ENCODE data around the gene ADAMTS8. TPM values are rescaled to one million over a fixed set of nuclear protein-coding genes. Genes with fewer than 3 reads are reported as not detected.

Gene ADAMTS8
- total RNA-seq, 1 experiment from 2014 or later: 0.07 TPM

- peak; percentile 73 for ATAC-seq
- Histone ChIP-seq H3K79me2 (ENCODE audit: insufficient read depth, low read length) (no peaks in the 10 kb centered on the region), H3K9me3 (ENCODE audit: control insufficient read depth in 1 of 2, insufficient read depth in 1 of 2, low read depth in 1 of 2, low read length in 2 of 2) (no peaks in the 10 kb centered on the region), H4K20me1 (ENCODE audit: insufficient read depth) (no peaks in the 10 kb centered on the region), H3K4me1 (ENCODE audit: control insufficient read depth in 1 of 2, insufficient read depth in 2 of 2, low read length in 2 of 2) (no peaks in the 10 kb centered on the region), H3K36me3 (ENCODE audit: control insufficient read depth in 1 of 2, insufficient read depth in 2 of 2, low read length in 2 of 2) (no peaks in the 10 kb centered on the region), H3K4me2 (ENCODE audit: low read length) (no peak overlapping the region), H3K27me3 (ENCODE audit: insufficient read depth, low read length) (peaks cover 18% of the 10 kb centered on the region; the same call in 1 of the 2 replicates), H3K27ac (ENCODE audit: low read depth, low read length) (no peak overlapping the region), H3K4me3 (replicated peaks in 1 of 2; ENCODE audit: low read depth in 1 of 2, low read length in 2 of 2) (no peak overlapping the region), H3K9me2 (ENCODE audit: insufficient read depth) (no peaks in the 10 kb centered on the region), H2AFZ (ENCODE audit: low read depth, low read length, poor library complexity, severe bottlenecking) (no peak overlapping the region), H3K9ac (ENCODE audit: low read length) (no peak overlapping the region)
- POLR2A ChIA-PET: no interaction called here
- BruUV-seq (replicated peaks): no TSS peak
- RAD21 ChIA-PET (ENCODE audit: low non-redundant PET in 1 of 2, low total read pairs in 2 of 2, uncharacterized antibody in 2 of 2, unreplicated experiment in 2 of 2): no interaction called here
- CTCF ChIA-PET: interaction anchor here (0.6 to 2.8 kb wide), 4 partner anchors 10 to 158 kb away, joined by 3 to 12 read pairs (median 3); no protein-coding TSS in a partner anchor
- TF ChIP-seq ELF1 (IDR thresholded peaks at IDR 0.05; ENCODE audit: borderline replicate concordance, low read depth) (no peak), POLR2AphosphoS5 (IDR thresholded peaks at IDR 0.05; ENCODE audit: low read depth, low read length) (no peak), CTCF (IDR thresholded peaks at IDR 0.05 in 2 of 3, conservative IDR thresholded peaks at IDR 0.05 in 1 of 3; ENCODE audit: borderline replicate concordance in 1 of 3, insufficient read depth in 1 of 3, low read depth in 2 of 3, low read length in 2 of 3) (peak; percentile 24 to 32 (median 28); a peak in 2 of 6 replicates), RAD21 (IDR thresholded peaks at IDR 0.05; ENCODE audit: low read depth) (peak; percentile 55)
- intact Hi-C loops (cut with micrococcal nuclease): loop anchor here (2.0 kb wide), 1 partner anchor 158 kb away; no protein-coding TSS in a partner anchor
- DNase-seq (ENCODE audit: low read depth, low spot score): no peak
These were observed 57.4 kb downstream of the ADAMTS8 start for GRCh38 chr11:130370845-130371590.

- ATAC-seq: no peak
- Histone ChIP-seq H3K4me1 (ENCODE audit: control insufficient read depth in 1 of 2, insufficient read depth in 2 of 2, low read length in 2 of 2) (no peaks in the 10 kb centered on the region), H4K20me1 (ENCODE audit: insufficient read depth) (no peaks in the 10 kb centered on the region), H3K79me2 (ENCODE audit: insufficient read depth, low read length) (no peaks in the 10 kb centered on the region), H3K9me3 (ENCODE audit: control insufficient read depth in 1 of 2, insufficient read depth in 1 of 2, low read depth in 1 of 2, low read length in 2 of 2) (no peaks in the 10 kb centered on the region), H3K27me3 (ENCODE audit: insufficient read depth, low read length) (peaks cover 18% of the 10 kb centered on the region; the same call in 1 of the 2 replicates), H3K4me3 (replicated peaks in 1 of 2; ENCODE audit: low read depth in 1 of 2, low read length in 2 of 2) (no peak overlapping the region), H2AFZ (ENCODE audit: low read depth, low read length, poor library complexity, severe bottlenecking) (no peak overlapping the region), H3K4me2 (ENCODE audit: low read length) (no peak overlapping the region), H3K27ac (ENCODE audit: low read depth, low read length) (no peak overlapping the region), H3K36me3 (ENCODE audit: control insufficient read depth in 1 of 2, insufficient read depth in 2 of 2, low read length in 2 of 2) (no peaks in the 10 kb centered on the region), H3K9ac (ENCODE audit: low read length) (no peak overlapping the region), H3K9me2 (ENCODE audit: insufficient read depth) (no peaks in the 10 kb centered on the region)
- ChIA-PET CTCF (interaction anchor here (1.0 to 2.8 kb wide), 3 partner anchors 21 to 157 kb away, joined by 3 to 12 read pairs (median 3); no protein-coding TSS in a partner anchor), RAD21 (ENCODE audit: low non-redundant PET in 1 of 2, low total read pairs in 2 of 2, uncharacterized antibody in 2 of 2, unreplicated experiment in 2 of 2) (no interaction called here), POLR2A (no interaction called here)
- no peak for TF ChIP-seq TCF7L2 (IDR thresholded peaks at IDR 0.05; ENCODE audit: borderline replicate concordance, extremely low read depth, insufficient read depth, insufficient read length)
- TF ChIP-seq YY1 (IDR thresholded peaks at IDR 0.05; ENCODE audit: extremely low read depth, insufficient replicate concordance, low read depth, low read length): no peak
- no peak for TF ChIP-seq SRF (IDR thresholded peaks at IDR 0.05; ENCODE audit: low read depth)
- TF ChIP-seq SP1 (IDR thresholded peaks at IDR 0.05; ENCODE audit: low read depth): no peak
- TF ChIP-seq CTCF (IDR thresholded peaks at IDR 0.05 in 2 of 3, conservative IDR thresholded peaks at IDR 0.05 in 1 of 3; ENCODE audit: borderline replicate concordance in 1 of 3, insufficient read depth in 1 of 3, low read depth in 2 of 3, low read length in 2 of 3): no peak
- no TSS peak for BruUV-seq (replicated peaks)
- intact Hi-C loops (cut with micrococcal nuclease): loop anchor here (2.0 kb wide), 1 partner anchor 157 kb away; no protein-coding TSS in a partner anchor
- no peak for DNase-seq (ENCODE audit: low read depth, low spot score)
These were observed 58.7 kb downstream of the ADAMTS8 start for GRCh38 chr11:130369713-130370112.

Data from HCT116 (cell line).